Measurements from ENCODE around the gene FAM53C.

GRCh38 chr5:138360941-138361452 lies 22.9 kb downstream of the FAM53C start:
- TF ChIP-seq CTCF (conservative IDR thresholded peaks at IDR 0.05) = no peak
- TF ChIP-seq ZFX (IDR thresholded peaks at IDR 0.05) = no peak

All from C4-2B (cell line).